ENCODE results near the gene MLXIPL.
A peak's percentile ranks its signal among the peaks of the same experiment; 100 is the strongest.
"Not testable (repeated sequence)": the region's sequence is repeated elsewhere in the genome, so short reads cannot be mapped to it uniquely, and the experiment has no call there.

Gene MLXIPL

DNA sequence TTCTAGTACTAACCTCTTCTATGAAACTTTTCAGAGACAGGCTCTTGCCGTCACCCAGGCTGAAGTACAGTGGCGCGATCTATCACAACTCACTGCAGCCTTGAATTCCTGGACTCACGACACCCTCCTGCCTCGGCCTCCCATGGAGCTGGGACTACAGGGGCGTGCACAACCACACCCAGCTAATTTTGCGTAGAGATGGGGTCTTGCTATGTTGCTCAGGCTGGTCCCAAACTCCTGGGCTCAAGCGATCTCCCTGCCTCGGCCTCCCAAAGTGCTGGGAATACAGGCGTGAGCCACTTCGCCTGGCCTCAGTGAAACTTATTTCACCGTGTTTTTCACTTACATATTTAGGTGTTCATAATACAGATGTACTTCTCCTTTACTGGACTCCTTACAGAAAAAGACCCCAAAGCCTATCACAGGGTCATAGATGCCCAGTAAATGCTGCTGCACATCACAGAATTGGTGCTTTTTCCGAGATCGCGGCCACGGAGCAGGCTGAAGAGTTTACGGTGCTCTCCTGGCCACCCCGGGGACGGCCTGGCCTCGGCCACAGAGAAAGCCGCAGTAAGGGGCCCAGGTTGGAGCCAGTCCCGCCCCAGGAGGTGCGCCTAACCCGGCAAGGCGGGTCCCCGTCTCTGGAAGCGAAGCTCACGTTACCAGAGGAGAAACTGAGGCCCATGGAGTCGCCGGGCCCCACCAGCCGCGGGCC, 46.5 kb downstream of the MLXIPL start:
- DNase-seq, result no peak

DNA sequence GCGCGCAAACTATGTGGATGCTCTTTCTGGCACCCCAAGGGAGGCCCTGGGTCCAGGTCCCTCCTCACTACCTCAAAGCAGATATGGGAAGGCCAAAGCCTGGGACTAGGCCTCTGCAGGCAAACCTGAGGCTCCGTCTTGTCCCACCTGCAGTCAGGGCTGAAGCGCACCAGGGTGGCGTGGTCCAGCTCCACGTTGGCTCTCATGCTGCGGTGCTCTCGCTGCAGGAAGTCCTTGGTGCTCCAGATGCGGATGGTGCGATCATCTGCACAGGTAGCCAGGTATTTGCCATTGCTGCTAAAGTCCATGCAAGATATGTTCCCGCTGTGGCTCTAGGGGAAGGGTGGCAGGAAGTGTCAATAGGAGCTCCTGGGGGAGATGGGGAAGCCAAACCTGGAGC, 50.5 kb downstream of the MLXIPL start:
- DNase-seq, result no peak

DNA sequence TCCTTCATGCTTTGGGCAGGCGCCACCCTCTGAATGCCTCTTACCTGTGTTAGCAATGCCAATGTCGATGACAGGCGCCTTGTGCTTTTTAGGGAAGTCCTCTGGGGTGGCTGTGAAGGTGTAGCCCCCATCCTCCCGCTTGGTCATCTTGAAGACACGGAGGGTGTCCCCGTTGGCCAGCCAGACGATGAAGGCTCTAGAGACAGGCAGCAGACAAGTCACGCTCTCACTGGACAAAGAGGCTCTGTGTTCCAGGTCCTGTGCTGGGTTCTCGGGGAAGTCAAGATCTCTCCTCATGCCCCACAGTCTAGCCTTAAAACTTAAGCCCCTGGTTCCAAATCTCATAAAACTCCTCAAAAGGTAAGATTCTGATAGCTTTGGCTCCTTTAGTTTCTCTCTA, 51.0 kb downstream of the MLXIPL start:
- no peak for DNase-seq

DNA sequence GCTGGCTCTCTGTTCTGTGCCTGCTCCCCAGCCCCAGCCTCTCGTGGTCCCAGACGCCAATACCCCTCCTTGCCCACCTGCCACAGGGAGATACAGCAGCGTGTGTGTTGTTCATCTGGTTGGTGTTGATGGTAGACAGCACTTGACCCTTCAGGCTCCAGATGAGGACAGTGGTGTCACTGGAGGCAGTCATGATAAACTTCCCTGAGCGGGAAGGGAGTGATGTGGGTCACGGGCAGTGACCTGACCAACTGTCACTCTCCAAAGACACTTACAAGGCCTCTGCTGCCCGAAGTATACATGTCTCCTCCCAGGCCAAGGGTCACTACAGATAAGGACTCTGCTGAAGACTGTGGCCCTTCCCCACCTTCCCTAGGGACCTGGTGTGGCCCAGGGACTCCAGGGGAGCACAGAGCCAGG, 51.5 kb downstream of the MLXIPL start:
- no peak for DNase-seq

DNA sequence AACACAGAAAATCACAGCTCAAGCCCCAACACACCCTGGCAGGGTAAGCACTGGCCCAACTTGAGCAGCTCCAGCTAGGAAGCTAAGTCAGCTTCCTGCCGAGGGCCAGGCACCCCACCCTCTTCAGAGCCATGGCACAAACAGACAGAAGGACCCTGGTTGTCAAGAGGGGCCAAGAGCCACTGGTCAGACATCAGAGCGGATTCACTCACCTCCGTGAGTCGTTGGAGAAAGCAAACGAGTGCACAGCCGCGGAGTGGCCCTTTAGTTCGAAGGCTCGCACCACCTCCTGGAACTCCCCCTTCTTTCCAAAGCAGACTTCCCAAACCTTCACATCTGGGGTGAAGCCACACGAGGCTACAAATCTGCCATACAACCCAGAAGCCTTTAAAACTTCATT, 53.3 kb downstream of the MLXIPL start:
- no peak for DNase-seq

DNA sequence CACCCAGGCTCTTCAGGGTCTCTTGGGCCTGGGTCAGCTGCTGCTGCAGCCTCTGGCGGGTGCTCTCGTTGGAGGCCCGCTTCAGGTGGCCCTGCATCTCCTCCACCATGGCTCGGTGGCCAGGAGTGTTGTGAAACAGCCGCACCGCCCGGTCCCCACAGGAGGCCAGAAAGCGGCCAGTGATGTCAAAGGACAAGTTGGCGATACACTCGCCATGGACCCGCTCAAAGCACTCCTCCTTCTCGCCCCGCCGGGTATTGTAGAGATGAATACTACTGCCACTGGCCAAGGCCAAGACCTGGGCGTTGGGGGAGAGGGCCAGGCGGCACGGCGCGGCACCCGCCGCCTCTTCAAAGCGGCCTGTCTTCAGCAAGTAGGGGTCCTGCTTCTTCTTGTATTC, 53.8 kb downstream of the MLXIPL start:
- DNase-seq, result no peak

DNA sequence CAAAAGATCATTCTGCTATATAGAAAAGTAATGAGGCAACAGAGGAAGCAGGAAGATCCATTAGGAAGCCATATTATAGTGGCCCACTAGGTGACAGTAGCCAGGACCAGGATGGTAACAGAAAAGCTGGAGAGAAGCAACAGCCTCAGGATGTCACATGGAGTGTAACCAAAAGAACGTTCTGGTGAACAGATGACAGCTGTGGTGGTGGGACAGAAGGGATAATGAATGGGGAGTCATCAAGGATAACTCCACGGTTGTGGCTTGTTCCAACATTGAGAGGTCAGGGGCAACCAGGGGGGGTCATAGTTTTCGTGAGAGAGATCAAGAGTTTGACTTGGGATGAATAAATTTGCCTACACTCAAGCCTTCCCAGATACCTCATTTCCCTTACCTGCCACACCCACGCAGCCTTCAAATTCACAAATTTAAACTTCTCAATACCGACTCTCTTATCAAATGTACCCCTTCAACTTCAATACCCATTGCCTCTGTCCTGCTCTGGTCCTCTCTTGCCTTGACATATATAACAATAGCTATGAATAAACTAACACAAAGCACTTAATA, 55.2 kb downstream of the MLXIPL start:
- DNase-seq, result no peak

DNA sequence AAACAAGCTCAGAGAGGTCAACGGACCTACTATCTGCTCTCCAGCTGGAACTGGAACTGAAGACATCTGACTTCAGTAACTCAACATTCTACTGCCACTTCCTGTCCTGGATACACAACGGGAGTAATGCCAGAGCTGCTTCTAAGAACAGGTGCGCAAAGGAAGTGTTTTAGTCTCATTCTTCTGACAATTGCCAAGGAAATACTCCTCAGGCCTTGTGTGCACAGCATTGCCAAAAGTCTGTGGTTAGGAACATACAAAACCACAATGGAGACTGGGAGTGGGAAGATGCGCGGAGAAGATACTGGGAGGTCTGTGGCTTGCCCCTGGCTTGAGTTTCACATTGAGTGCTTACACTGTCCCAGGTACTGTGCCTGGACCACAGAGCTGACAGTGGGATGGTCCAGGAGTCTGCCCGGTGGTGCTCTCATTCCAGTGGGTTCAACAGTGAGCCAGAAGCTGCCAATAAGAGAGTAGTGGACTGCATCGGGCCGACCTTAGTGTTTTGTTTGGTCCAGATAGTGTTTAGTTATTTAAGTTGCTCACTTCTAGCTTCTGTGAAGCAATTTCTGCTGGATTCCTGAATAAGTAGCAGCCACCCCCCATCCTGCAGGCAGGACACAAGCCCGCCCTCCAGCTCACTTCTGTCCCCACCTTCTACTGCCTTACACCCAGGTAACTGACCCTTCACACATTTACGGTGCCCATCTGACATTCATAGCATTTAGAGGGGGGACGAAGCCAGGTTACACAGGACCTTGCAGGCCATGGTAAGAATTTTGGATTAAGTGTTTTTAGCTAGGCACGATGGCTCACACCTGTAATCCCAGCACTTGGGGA, 56.3 kb downstream of the MLXIPL start:
- DNase-seq, result no peak

DNA sequence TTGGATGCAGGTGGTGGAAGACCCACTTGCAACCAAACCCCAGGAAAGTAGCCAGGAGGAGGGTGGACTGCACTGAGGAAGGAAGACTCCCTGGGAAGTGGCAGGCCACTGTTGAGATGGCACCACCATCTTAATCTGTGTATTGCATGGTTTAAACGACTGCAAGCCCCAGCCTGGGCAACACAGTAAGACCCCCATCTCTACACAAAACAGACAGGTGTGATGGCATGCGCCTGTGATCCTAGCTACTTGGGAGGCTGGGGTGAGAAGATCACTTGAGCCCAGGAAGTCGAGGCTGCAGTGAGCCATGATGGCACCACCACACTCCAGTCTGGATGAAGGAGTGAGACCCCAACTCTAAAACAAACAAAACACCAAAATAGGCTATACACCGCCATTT, 57.2 kb downstream of the MLXIPL start:
- no peak for DNase-seq

DNA sequence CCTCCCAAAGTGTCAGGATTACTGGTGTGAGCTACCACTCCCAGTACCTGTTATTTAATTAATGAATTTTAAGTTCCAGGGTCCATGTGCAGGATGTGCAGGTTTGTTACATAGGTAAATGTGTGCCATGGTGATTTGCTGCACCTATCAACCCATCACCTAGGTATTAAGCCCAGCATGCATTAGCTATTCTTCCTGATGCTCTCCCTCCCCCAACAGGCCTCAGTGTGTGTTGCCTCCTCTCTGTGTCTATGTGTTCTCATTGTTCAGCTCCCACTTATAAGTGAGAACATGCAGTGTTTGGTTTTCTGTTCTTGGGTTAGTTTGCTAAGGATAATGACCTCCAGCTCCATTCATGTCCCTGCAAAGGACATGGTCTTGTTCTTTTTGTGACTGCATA, 57.9 kb downstream of the MLXIPL start:
- not testable (repeated sequence) for DNase-seq

DNA sequence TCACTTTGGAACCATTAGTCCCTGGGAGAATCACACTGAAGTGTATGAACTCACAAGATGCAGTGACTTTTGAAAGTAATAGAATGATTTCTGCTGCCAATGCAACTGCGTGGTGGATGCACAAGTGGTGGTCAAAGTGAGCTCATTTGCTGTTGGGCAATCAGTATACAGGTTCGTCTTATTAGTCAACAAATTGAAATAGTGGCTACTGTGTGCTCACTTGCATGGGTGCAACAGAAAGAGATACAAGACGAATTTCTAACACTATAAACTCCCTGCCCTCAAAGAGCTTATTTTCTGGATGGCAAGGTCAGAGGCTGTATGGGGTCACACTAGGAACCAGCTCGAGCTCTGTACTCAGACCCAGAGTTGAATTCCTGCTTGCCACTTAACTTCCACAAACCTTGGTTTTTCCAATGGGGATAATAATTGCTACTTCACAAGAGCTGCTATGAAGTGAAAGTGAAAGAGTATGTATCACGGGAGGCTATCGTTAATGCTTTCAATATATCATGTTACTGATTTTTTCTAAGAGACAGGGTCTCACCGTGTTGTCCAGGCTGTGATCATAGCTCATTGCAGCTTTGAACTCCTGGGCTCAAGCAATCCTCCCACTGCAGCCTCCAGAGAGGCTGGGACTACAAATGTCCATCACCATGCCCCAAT, 58.5 kb downstream of the MLXIPL start:
- no peak for DNase-seq

DNA sequence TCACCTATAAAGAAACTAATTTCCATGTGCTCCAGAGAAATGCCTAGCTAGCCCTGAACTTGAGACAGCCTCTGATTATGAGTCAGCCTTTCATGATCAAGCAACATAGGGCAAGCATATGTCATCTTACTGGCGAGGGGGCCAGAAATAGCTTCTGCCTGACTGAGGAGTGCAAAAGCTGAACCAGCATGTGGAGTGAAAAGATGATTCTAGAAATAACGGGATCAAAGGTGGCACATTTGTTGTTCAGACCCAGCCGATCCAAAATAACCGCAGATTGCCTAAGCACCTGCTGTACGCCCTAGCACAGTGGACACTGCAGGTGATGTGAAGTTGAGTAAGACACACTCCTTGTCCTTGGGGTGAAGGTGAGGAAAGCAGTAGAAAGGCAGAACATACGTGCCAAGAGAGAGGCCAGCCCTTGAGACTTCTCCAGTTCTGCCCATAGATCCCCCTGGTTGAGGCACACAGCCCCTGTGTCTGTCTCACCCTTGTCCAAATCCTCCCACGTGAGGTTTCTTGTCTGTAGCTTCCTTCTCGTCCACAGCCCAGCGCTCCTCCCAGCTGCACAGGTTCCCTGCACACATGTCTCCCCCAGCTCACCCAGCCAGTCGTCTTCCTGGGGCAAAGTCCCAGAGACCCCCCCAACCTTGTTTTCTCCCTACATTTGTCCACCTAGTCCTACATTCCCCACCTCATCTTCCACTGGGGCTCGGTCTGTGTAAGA, 64.0 kb downstream of the MLXIPL start:
- no peak for DNase-seq

DNA sequence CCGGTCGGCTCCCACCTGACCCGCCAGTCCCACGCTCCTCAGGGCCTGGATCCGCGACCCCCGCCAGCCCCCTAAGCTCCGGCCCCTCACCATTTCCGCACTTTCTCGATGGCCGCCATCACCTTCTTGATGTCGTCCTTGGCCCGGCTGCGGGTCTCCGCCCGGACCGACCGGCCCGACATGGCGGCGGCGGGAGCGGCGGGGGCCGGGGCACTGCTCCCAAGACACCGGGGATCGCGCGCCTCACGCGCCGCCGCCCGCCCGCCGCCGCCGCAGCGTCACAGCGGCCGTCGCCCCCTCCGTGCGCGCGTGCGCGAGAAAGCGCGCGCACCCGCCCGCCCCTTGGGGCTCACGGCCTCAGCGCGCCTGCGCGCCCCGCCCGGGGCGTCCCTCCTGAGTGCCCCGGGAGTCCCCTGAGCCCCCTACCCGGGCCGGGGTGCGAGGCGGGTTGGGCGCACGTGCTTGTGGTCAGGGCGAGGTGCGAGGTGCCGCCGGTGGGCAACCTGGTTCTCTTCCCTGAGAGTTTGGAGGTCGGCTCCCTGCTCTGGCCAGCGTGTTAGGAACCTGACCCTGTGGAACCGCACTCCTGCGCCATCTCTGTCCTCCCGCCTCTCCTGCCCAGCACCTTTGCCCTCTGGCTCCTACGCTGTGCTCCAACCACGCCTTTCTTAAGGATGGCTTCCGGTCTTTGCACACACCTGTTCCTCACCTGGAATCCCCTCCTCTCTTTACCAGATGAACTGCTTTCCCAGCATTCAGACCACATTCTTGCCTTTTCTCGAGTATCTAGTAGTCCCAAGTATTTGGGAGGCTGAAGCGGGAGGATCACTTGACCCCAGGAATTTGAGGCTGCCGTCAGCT, 66.7 kb downstream of the MLXIPL start, which contains the start of gene BCL7B:
BCL7B (minus strand) TSS at position 294 of the 861 bp plus-strand sequence; CDS start at position 182, 112 bp downstream.
- peak; percentile 93 for DNase-seq

DNA sequence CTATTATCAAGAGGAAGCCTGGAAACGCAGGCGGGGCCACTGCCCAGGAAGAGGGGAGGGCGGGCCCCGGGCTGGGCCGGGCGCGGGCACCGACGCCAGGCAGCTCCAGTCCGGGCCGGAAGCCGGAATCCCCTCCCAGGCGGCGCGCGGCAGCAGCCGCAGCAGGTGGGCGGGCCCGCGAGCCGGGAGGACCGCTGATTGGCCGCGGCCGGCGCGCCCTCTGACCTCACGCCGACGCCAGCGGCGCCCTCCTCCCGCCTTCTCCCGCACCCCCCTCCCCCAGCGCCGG, 67.3 kb downstream of the MLXIPL start:
- DNase-seq, result peak; percentile 90

DNA sequence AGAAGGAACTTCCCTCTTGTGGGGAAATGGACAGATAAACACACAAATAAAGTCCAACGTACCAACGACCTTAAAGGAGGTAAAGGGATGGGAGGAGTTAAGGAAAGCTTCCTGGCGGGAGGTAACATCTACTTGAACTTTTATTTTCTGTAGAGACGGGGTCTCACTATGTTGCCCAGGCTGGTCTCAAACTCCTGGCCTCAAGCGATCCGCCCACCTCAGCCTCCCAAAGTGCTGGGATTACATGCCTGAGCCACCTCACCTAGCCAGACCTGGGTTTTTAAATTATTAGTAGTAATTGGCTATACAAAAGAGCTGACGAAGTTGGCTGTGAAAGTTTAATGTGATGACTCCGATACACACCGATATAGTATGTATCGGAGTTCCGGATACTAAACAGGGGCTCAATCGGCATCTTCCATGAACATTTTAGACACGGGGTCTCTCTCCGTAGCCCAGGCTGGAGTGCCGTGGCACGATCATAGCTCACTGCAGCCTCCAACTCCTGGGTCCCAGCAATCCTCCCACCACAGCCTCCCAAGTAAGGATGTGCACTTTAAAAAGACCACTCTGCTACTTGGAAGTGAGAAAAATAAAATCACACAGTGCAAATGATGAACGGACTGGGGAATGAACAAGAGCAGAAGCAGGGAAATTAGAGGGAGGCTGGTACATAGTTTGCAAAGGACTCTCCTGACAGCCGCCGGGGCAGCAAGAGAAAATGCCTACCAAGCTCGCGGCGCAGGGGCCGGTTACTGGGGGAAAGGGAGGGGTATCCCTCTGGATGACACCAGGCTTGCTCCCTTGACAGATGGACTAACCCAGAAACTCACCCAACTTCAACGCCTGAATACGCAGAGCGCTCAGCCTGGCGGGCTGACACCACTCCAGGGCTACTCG, 67.9 kb downstream of the MLXIPL start:
- DNase-seq, result no peak

DNA sequence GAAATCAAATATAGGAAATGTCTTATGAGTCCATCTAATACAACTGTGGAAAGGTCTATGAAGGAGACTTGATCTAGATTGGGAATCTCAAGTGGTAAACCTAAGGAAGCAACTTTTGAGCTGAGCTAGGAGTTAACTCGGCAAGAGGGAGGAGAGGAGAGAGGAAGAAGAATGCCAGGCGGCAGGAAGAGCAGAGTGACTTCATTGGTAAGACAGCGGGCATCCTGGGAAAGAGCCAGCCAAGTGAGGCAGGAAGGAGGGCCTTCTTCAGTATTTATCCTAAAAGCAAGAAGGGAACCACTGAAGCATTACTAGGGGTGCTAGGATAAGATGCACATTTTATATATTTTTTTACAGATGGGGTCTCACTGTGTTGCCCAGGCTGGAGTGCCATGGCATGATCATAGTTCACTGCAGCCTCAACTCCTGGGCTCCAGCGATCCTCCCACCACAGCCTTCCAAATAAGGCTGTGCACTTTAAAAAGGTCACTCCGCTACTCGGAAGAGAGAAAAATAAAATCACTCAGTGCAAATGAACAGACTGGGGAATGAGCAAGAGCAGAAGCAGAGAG, 68.8 kb downstream of the MLXIPL start:
- no peak for DNase-seq

DNA sequence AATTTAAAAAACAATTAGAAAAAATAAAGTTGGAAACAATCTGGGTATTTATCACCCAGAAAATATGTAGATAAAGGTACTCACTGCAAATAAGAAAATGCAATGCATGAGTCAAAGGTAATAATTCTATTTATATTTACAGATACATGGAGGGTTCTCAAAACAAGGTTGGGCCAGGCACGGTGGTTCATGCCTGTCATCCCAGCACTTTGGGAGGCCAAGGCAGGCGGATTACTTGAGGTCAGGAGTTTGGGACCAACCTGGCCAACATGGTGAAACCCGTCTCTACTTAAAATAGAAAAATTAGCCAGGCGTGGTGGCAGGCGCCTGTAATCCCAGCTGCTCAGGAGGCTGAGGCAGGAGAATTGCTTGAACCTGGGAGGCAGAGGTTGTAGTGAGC, 74.2 kb downstream of the MLXIPL start:
- DNase-seq, result not testable (repeated sequence)

DNA sequence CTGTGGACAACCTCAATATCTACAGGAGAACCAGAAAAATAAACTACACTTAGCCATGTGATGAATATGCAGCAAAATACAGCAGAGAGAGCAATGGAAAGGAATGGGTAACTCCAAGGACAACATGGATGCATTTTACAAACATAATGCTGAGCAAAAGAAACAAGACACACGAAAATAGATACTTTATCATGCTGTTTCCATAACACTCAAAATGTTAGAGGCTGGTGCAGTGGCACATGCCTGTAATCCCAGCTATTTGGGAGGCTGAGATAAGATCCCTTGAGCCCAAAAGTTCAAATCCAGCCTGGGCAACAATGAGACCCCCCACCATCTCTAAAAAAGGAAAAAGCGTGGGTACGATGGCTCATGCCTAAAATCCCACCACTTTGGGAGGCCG, 75.1 kb downstream of the MLXIPL start:
- DNase-seq, result no peak

DNA sequence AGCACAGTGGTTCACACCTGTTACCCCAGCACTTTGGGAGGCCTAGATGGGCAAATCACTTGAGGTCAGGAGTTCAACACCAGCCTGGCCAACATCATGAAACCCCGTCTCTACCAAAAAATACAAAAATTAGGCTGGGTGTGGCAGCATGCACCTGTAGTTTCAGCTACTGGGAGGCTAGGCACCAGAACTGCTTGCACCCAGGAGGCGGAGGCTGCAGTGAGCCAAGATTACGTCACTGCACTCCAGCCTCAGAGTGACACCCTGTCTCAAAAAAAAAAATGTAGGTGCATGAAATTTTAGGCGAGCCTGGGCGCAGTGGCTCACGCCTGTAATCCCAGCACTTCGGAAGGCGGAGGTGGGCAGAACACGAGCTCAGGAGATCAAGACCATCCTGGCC, 76.5 kb downstream of the MLXIPL start:
- no peak for DNase-seq

DNA sequence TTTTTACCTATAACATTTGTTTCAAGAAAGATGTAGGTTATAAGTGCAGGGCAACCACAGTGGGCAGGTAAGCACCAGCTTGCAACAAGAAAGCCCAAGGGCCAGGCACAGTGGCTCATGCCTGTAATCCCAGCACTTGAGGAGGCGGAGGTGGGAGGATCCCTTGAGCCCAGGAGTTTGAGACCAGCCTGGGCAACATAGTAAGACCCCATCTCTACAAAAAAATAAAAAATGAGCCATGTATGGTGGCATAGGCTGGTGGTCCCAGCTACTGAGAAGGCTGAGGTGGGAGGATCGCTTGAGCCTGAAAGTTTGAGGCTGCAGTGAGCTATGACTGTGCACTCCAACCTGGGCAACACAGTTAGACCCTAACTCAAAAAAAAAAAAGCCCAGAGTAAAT, 79.6 kb downstream of the MLXIPL start:
- no peak for DNase-seq
